Osteocyte (in vitro differentiated cells): ENCODE data around the gene METRNL. TPM values are rescaled to one million over a fixed set of nuclear protein-coding genes. Genes with fewer than 3 reads are reported as not detected.

ENCODE experiments used
- DNase-seq: peaks from one replicate; pipeline ENCODE4 v3.0.0; 2021; ENCODE audit warnings: mixed read lengths; ENCODE audit not compliant: unreplicated experiment; ENCODE audit errors: extremely low spot score
- H3K27ac Mint-ChIP-seq: one replicate; pipeline ENCODE4 v1.8.0; 2021; ENCODE audit warnings: mild to moderate bottlenecking, mixed read lengths; ENCODE audit not compliant: unreplicated experiment
- H3K27me3 Mint-ChIP-seq: one replicate; pipeline ENCODE4 v1.8.0; 2021; ENCODE audit warnings: mixed read lengths; ENCODE audit not compliant: unreplicated experiment
- H3K36me3 Mint-ChIP-seq: one replicate; pipeline ENCODE4 v1.8.0; 2021; ENCODE audit warnings: mixed read lengths; ENCODE audit not compliant: unreplicated experiment
- H3K4me1 Mint-ChIP-seq: one replicate; pipeline ENCODE4 v1.8.0; 2021; ENCODE audit warnings: mixed read lengths; ENCODE audit not compliant: unreplicated experiment
- H3K4me3 Mint-ChIP-seq: one replicate; pipeline ENCODE4 v1.8.0; 2021; ENCODE audit warnings: mild to moderate bottlenecking, moderate library complexity, mixed read lengths; ENCODE audit not compliant: unreplicated experiment
- H3K9me3 Mint-ChIP-seq: one replicate; pipeline ENCODE4 v1.8.0; 2021; ENCODE audit warnings: mixed read lengths; ENCODE audit not compliant: unreplicated experiment
- CTCF ChIP-seq: fragments of 200-600 bp; sonication (generic); IDR thresholded peaks from 2 replicates; pipeline ENCODE4 v1.5.0; 2021; ENCODE audit warnings: antibody characterized with exemption, mild to moderate bottlenecking, moderate library complexity
- total RNA-seq: library from RNA; stranded (reverse); gene quantifications from 2 replicates; pipeline ENCODE4 v1.2.1, GENCODE V29; 2021

Gene METRNL
- total RNA-seq, 1 donor from 2014 or later, result 214 TPM

- no peak for DNase-seq
- H3K36me3 Mint-ChIP-seq, result no peaks in the 10 kb centered on the region
- no peak overlapping the region for H3K27ac Mint-ChIP-seq
- no peaks in the 10 kb centered on the region for H3K9me3 Mint-ChIP-seq
- H3K27me3 Mint-ChIP-seq, result no peaks in the 10 kb centered on the region
- no peak overlapping the region for H3K4me3 Mint-ChIP-seq
- TF ChIP-seq CTCF, result no peak
- H3K4me1 Mint-ChIP-seq, result peaks cover 6% of the 10 kb centered on the region
These were observed 7.3 kb upstream of the METRNL start for GRCh38 chr17:83071966-83072562.

DNA sequence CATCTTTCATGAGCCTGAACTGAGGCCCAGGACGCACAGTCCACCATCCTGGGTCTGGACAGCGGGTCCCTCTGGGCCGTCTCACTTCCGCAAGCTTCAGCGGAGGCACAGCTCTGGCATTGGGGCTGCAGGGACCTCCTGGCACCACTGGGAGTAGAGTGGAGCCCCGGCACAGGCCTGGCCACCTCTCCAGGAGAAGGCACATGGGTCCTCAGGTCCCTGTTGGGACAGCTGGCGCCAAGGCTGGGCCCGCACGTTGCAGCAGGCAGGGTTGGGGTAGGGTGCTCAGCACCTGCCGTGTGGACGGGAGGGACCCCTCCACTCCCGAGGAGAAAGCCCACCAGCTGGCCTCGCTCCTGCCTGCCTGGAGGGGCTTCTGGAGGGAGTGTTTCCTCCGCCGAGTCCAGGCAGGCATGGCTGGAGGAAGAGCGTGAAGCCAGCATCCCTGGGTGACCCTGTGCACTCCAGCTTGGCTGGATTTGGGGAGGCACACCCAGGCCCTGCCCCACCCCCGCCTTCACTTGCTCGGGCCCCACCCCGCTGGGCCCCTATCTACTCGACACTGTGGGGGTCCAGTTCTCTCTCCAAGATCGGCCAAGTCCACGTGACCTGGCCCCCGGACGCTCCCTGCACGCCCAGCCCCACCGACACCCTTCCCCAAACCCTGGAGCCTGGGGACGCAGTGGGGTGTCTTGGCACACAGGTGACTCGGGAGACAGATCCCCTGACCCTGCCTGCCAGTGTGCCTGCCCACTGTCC lies 6.6 kb upstream of the METRNL start:
- no peak for TF ChIP-seq CTCF
- Mint-ChIP-seq H3K36me3 (no peaks in the 10 kb centered on the region), H3K27me3 (no peaks in the 10 kb centered on the region)

DNA sequence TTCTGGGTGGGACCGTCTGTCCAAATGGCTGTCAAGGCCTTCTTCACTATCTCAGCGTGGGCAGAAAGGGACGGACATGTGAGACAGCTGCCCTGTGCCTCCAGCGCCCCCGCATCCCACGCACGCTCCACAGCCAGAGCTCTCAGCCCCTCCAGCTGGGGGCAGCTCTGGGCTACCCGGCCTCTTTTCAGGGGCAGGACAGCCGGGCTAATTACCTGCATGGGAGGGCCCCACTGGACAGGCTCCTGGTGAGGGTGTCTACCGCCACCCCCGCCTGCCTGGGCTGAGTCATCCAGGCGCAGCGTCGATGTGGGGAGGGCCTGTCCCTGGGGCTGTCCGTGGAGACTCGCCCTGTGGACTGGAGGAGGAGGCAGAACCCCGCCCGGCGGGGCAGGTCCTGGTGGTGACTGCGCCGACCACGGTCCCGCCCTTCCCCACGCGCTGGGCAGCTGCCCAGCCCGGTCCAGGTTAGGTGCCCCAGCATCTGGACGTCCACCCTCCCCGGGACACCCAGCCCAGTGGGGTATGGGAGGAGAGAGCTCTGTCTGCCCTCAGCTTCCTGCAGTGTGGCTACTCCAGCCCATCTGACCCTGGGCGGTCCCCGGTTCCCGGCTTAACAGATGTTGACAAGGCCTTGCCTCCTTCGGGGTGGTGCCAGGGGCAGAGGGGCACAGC lies 5.9 kb upstream of the METRNL start:
- DNase-seq, result no peak
- H3K36me3 Mint-ChIP-seq, result no peaks in the 10 kb centered on the region
- no peaks in the 10 kb centered on the region for H3K27me3 Mint-ChIP-seq
- H3K9me3 Mint-ChIP-seq, result no peaks in the 10 kb centered on the region
- H3K4me3 Mint-ChIP-seq, result no peak overlapping the region
- H3K4me1 Mint-ChIP-seq, result peaks cover 12% of the 10 kb centered on the region
- no peak for TF ChIP-seq CTCF
- no peak overlapping the region for H3K27ac Mint-ChIP-seq

More for the DNA sequence above, 6.6 kb upstream of the METRNL start:
- DNase-seq, result no peak
- H3K4me3 Mint-ChIP-seq, result no peak overlapping the region
- no peaks in the 10 kb centered on the region for H3K9me3 Mint-ChIP-seq
- H3K4me1 Mint-ChIP-seq, result peaks cover 11% of the 10 kb centered on the region
- H3K27ac Mint-ChIP-seq, result no peak overlapping the region

DNA sequence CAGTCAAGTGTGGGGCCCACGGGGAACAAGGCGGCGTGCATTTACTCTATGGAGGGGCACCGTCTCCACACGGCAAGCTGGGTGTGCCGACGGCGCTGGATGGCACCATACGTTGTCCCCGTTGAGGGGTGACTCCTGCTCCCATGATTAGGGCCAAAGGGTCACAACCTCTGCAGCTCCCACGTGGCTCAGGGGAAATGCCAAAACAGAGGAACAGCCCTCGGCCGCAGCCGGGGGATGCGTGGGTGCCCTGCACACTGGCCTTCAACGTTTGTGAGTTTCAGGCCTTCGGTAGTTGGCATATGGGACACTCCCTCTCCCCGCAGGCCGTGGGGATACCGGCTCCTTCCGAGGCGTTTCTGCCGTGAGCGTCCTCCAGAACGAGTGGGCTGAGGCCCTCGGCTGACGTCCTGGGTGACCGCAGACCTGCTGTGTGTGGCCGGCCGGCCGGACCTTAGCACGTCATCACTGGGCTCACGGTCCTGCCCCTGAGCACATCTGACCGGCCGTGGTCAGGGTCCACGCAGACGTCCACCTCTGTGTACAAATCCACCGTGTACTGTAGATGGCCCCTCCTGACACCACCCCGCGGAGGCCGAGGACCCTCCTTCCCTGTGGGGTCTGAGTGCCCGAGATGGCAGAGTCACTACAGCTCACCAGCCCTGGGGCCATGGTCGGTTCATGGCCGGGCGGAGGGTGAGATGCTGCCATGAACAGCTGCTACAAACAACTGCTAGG lies 4.8 kb upstream of the METRNL start:
- no peaks in the 10 kb centered on the region for H3K9me3 Mint-ChIP-seq
- no peak overlapping the region for H3K4me3 Mint-ChIP-seq
- no peak for TF ChIP-seq CTCF
- no peak for DNase-seq
- peaks cover 12% of the 10 kb centered on the region for H3K4me1 Mint-ChIP-seq
- H3K36me3 Mint-ChIP-seq, result no peaks in the 10 kb centered on the region
- no peak overlapping the region for H3K27ac Mint-ChIP-seq
- no peaks in the 10 kb centered on the region for H3K27me3 Mint-ChIP-seq
